IPS-NIHi7 (cell line): ENCODE measurements around the gene LRRC14B.
"Not testable (repeated sequence)": the region's sequence is repeated elsewhere in the genome, so short reads cannot be mapped to it uniquely, and the experiment has no call there.

Experiments used
- DNase-seq: peaks from one replicate; pipeline ENCODE4 v3.0.0; 2012; ENCODE audit warnings: mixed read lengths; ENCODE audit errors: extremely low spot score

LRRC14B gene

DNA sequence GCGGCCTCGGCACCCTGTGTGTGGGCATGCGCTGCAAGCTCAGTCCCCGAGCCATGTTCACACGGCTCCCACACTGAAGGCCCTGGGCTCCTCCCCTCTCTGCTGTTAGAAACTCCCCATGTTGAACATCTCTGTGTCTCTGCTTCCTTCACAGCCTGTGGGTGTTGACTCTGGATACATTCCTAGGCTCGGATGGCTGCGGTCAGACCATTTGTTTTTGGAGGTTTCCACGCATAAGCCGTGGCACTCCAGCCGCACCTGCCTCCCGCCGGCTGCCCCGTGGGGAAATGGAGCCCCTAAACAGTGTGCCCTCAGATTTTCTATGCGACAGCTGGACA is 31.2 kb upstream of the LRRC14B start:
- DNase-seq = no peak

DNA sequence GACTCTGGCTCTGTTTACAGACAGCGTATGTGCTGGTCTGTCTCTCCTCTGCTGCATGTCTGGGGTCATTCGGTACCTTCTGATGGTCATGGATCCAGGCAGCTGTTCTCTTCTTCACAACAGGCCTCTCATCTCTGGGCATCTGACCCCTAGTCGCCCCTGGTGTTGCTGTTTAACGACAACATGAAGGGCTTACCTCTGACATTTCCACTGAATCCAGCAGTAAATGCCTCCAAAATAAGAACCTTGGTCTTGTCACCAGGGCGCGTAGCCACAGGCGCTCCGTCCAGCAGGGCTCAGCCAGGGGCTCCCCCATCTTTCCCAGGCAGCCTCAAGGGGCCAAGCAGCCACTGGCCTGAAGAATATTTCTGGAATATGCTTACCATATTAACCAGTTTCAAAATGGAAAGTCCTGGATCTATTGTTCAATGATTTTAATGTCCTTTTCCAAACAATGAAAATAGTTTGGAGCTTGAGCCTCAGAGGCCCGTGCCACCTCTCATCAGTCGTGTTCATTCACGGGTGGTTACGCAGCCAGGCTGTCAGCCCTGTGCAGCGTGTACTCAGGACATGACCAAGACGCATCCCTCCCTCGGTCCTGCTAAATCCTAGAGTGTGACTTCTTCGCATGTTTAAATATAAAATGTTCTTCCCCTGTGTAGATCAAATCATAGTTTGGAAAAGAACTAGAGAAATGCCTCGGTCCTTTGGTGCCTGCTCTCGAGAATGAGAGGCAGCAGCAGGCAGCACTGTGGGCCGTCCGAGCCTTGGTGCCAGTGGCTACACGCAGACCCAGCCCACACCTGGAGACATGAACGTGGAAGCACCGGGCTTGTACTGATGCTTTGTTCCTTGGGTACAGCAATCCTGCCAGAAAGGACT is 30.1 kb upstream of the LRRC14B start:
- no peak for DNase-seq

DNA sequence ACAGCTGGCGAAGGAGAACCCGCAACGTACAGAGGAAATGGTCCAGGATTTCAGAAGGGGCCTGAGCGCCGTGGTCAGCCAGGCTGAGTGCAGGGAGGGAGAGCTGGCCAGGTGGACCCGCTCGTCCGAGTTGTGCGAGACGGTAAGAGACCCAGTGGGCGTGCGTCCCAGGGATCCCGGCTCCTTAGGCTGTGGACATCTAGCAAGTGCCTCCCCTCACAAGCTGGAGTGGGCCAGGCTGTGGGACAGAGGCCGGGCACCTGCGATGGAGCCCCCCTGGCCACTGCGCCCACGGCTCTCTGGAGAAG is 29.5 kb upstream of the LRRC14B start:
- DNase-seq = no peak

DNA sequence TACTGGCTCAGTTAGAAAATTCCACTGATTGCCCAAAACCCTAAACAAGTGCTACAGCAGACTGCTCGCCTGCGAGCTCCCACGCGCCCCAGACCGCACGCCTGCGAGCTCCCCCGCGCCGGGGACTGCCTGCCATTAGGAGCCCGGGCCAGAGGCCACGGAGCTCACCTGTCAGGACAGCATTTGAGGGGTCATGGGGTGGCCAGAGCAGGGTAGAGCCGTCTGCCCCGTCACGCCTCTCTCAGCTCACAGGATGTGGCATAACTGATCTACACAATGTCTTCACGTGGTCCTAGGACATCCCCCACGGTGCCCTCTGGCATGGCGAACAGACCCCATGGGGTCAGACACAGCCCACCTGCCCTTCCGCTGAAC is 29.1 kb upstream of the LRRC14B start:
- no peak for DNase-seq

DNA sequence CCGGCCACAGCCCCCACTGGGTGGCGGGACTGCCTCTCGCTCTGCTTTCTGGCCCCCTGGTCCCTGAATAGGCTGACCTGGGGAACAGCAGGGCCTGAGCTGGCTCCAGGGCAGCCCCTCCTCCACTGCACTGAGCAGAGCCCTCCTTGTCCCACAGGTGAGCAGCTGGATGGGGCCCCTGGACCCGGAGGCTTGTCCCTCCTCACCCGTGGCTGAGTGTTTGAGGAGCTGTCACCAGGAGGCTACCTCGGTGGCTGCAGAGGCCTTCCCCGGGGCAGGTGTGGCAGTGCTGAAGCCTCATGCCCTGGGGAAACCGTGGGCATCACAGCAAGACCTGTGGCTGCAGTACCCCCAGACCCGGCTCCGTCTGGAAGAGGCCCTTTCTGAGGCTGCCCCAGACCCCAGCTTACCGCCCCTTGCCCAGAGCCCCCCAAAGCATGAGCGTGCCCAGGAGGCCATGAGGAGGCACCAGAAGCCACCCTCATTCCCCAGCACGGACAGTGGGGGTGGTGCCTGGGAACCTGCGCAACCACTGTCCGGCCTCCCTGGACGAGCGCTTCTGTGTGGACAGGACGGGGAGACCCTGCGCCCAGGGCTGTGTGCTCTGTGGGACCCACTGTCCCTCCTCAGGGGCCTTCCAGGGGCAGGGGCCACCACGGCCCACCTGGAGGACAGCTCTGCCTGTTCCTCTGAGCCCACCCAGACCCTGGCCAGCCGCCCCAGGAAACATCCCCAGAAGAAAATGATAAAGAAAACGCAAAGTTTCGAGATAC is 28.5 kb upstream of the LRRC14B start:
- DNase-seq = no peak

DNA sequence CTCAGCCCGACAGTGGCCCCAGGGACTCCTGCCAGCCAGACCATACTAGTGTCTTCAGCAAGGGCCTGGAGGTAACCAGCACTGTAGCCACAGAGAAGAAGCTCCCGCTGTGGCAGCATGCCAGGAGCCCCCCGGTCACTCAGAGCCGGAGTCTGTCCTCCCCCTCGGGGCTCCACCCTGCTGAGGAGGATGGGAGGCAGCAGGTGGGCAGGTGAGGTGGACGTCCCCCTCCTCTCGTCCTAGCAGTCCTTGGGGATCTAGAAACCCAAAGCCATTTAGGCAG is 28.0 kb upstream of the LRRC14B start:
- no peak for DNase-seq

DNA sequence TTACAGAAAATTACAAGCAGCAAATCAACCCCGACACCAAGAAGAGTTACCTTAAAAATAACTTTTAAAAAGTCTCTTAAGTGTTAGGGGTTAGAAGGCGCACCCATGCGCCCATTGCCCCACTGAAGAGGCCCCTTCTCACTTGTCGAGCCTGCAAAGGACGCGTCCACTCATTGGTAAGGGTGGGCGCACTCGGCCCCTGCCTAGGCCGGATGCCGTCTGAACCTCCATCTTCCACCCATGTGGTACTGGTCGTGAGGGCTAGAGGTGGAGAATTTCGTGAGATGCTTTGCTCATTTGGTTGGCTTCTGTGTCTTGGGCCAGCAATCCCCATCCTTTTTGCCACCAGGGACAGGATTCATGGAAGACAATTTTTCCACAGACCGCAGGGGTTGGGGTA is 27.5 kb upstream of the LRRC14B start:
- no peak for DNase-seq

DNA sequence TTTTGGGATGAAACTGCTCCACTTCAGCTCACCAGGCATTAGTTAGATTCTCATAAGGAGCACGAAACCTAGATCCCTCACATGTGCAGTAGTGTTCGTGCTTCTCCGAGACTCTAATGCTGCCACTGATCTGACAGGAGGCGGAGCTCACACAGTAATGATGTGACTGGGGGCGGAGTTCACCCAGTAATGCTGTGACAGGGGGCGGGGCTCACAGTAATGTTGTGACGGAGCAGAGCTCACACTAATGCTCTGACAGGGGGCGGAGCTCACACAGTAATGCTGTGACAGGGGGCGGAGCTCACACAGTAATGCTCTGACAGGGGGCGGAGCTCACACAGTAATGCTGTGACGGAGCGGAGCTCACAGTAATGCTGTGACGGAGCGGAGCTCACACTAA is 27.1 kb upstream of the LRRC14B start:
- no peak for DNase-seq

DNA sequence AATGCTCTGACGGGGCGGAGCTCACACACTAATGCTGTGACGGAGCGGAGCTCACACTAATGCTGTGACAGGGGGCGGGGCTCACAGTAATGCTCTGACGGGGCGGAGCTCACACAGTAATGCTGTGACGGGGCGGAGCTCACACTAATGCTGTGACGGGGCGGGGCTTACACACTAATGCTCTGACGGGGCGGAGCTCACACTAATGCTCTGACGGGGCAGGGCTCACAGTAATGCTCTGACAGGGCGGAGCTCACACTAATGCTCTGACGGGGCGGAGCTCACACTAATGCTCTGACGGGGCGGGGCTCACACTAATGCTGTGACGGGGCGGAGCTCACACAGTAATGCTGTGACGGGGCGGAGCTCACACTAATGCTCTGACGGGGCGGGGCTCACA is 26.5 kb upstream of the LRRC14B start:
- not testable (repeated sequence) for DNase-seq

DNA sequence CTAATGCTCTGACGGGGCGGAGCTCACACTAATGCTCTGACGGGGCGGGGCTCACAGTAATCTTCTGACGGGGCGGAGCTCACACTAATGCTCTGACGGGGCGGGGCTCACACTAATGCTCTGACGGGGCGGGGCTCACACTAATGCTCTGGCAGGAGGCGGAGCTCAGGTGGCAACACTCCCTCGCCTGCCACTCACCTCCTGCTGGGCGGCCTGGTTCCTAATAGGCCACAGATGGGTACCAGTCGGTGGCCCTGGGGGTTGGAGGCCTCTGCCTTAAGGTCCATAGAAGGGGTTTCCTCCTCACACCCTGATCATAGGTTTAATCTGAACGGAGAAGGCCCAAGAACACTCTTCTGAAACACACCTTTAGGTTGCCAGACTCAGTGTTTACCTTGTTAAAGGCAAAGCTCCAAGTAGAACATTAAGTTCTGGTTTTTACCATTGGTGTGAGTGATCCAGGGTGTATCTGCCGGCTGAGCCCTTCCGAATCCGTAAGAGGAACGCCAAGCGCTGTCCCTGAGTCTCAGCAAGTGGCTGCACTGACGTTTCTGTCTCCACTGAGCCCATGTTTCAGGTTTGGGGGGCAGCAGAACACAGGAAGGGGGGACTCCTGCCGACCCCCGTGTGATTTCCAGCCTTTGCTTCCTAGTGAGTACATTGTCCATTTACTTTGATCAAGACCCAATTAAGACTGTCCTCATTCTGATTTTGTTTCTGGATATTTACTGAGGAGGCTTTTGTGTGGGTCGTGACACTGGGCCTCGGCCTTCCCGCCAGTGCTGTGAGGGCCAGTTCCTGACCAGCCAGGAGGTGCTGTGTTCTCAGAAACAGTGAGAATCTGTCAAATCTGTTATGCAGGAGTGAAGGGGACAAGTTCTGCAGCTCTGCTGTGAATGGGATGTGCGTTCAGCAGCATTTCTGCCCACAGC is 24.6 kb upstream of the LRRC14B start:
- no peak for DNase-seq

DNA sequence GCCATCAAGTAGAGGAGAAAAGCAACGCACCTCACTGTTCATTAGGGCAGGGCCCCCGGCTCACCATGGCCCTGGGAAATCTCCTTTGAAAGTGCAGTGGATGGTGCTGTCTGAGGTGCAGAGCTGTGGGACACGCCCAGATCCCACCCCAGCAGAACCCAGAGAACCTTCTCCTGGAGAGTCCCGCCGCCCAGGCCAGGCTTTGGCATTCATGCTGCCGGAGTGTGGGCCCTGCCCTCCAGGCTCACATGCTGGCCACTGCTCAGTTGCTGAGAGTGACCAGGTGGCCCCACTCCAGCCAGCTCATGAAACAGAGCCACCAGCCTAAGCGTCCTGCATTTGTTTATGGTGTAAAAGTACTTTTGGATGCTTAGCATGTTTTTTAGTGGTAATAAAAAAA is 23.8 kb upstream of the LRRC14B start:
- DNase-seq = no peak

DNA sequence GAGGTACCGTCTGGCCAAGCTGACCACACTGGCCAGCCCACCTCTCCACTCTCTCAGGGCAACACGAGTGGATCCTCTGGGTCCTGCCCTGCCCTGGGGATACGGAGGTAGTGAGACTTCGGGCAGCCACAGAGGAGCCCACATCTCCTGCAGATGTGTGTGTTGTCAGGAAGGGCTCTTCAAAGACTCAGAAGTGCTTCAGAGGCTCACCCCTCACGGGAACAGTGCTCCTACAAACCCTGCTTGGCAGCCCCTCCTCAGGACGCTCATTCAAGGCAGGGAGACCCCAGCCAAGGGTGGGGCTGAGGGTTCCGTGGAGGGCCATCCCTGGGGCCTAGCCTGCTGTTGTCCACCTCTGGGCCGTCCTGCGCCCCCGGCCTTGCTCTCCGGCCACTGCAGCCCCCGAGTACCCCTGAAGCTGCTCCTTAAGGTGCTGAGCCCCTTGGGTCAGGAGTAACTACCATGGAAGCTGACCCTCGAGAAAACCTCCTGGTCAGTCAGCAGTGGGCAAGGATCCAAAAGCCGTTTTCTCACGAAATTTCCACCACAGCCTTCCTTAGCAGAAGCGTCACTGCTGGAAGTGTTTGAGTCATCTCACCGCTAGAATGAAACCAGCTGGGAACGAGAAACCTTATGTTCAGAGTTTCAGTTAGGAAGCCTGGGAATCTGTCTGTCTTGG is 23.2 kb upstream of the LRRC14B start:
- DNase-seq = no peak

DNA sequence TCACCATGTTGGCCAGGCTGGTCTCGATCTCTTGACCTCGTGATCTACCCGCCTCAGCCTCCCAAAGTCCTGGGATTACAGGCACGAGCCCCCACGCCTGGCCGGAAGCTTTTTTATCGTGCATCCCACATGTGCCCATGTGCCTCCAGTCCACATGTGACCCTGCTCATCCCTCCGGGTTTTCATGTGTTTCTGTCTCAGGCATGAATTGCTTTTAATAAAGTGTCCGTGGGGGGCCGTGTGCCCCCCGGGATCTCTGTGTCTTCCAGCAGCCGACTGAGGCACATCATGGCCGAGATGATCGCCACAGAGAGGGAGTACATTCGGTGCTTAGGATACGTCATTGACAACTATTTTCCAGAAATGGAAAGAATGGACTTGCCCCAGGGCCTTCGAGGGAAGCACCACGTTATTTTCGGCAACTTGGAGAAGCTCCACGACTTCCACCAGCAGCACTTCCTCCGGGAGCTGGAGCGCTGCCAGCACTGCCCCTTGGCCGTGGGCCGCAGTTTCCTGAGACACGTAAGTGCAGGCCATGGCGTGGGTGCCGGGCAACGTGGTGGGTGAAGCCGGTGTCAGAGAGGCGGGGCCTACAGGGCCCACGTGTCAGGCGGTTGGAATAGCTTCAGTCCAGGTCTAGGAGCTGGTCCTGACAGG is 22.1 kb upstream of the LRRC14B start:
- no peak for DNase-seq

DNA sequence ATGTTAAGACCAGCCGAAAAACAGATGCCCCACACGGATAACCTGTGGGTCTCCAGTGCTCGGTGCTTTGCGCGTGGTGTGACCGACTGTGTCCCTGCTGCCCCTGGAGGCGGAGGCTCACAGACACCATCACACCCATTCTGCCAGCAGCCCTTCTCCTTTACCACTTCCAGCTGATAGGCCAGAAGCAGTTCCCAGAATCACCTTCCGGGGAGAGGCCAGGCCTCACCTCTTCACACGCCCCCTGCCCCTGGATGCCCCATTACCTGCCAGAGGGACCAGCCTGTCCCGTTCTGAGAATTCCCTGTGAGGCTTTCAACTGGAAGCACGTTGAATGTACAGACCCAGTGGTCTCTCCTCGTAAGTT is 21.6 kb upstream of the LRRC14B start:
- DNase-seq = no peak

DNA sequence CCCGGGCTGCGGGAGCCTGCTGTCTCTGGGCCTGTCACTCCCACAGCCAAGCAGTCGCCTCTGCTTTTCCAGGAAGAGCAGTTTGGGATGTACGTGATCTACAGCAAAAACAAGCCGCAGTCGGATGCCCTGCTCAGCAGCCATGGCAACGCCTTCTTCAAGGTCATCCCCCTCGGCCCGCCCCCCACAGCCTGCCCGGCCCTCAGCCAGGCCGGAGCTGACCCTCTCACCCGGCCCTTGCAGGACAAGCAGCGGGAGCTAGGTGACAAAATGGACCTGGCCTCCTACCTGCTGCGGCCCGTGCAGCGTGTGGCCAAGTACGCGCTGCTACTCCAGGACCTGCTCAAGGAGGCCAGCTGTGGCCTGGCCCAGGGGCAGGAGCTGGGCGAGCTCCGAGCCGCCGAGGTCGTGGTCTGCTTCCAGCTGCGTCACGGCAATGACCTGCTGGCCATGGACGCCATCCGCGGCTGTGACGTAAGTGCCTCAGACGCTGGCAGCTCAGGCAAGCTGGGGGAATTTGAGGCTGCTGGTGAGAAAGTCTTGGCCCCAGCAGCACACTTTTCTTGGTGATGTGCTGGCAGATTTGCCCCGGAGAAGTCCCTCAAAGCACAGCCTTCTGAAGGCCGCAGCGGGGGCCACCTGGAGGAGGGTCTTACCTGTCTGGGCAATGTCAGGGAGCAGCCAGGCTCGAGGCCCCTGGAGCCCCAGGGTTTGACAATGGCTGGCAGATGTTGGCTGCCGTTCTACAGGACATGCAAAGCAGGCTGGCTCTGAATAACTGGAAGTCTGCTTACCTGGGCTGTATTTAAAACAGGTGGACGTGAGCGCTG is 20.1 kb upstream of the LRRC14B start:
- no peak for DNase-seq

DNA sequence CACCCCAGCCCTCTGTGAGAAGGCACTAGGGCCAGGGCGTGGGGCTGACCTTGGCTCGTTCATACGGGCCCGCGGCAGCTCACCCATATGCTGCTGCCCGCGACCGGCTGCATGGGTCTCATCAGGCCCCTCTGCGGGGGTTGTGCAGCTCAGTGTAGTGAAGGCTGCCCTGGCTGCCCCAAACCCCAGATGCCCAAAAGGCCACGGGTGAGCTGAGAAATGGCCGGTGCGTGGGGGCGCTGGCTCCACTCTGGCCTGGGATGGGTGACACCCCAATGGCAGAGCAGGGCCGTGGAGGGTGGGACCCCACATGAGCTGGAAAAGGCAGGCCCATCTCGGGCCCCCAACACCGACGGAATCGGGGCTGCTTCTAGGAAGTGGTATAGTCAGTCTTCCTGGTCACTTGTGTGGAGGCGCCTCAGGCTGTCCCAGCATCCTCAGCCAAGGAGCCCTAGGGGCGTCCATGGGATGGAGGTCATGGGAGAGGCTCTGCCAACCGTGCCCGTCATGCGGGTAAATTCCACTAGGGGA is 19.4 kb upstream of the LRRC14B start:
- no peak for DNase-seq

DNA sequence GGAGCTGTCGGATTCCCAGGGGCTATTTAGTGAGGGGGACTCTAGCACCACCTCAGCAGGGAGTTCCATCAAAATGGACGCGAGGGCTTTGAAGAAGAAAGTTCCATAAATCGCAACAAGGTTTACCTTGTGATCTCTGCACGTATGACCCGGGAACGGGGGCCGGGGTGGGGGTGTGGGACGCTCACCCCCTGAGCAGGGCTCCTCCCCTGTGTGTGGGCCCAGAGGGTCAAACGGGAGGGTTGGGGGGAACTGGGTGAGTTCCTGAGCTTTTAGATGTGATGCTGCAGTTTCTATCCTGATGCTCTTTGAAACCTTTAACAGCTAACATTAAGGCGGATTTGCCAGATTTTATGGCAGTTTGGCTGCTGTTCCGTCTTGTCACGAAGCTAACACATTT is 18.9 kb upstream of the LRRC14B start:
- no peak for DNase-seq

DNA sequence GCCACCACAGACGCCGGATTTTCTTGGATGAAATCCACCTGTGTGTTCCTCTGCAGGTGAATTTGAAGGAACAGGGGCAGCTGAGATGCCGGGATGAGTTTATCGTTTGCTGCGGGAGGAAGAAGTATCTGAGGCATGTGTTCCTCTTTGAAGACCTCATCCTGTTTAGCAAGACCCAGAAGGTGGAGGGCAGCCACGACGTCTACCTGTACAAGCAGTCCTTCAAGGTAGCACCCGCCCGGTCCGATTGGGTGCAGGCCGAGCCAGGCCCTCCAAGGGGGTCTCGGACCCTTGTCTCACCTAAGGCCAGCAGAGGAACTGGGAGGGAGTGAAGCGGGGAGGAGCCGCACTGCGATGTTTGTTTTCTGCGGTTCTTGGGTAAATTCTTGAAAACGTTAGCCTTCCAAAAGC is 18.4 kb upstream of the LRRC14B start:
- no peak for DNase-seq

DNA sequence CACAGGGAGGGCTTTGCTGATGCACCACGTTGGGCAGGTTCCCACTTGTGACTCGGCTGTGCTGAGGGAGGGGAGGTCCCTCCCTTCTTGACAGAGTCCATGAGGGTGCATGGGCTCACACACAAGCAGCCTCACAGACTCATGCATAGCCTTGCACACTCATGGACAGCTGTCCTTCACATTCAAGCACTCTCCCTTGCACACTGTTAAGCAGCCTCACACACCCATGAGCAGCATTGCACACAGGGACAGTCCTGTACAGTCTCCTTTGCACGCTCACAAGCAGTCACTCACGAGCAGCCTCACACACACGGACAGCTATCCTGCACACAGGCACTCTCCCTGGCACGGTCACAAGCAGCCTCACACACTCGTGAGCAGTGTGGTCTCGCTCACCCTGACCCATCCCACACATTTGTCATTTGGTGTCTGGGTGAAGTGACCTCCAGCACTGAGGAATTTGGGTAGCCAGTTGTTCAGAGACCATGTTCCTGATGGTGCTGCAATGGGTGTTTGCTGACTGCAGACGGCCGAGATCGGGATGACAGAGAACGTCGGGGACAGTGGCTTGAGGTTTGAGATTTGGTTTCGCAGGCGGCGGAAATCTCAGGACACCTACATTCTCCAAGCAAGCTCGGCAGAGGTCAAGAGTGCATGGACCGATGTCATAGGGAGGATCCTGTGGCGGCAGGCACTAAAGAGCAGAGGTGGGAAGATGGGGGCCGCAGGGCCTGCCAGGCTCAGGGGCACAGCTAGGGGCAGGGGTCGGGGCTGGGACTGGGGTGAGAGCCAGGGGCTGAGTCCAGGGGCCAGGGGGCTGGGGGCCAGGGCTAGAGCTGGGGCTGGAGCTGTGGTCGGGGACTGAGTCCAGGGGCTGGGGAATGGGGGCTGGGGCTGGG is 17.7 kb upstream of the LRRC14B start:
- no peak for DNase-seq

DNA sequence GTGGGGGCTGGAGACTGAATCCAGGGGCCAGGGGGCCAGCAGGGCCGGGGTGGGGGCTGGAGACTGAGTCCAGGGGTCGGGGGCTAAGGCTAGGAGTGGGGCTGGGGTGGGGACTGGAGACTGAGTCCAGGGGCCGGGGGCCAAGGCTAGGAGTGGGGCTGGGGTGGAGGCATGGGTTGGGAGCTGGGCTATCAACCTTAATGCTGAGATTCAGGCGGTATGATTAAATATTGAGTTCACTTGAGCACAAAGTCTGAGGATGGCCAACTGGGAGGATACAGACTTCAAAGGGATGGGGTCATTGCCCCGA is 17.0 kb upstream of the LRRC14B start:
- no peak for DNase-seq
